Neural cell (in vitro differentiated cells): ENCODE data around the gene OXT. TPM values are rescaled to one million over a fixed set of nuclear protein-coding genes. Genes with fewer than 3 reads are reported as not detected.

ENCODE experiments used
- H2AFZ ChIP-seq: fragments of 200-600, 300-800 bp; sonication (generic), shearing (Covaris generic); 2 replicates; pipeline ENCODE4 v1.6.0; 2014; ENCODE audit warnings: low read depth, mild to moderate bottlenecking, antibody characterized with exemption, low read length, moderate library complexity
- H3F3A ChIP-seq: fragments of 200-600 bp; shearing (Covaris generic); 2 replicates; pipeline ENCODE4 v1.6.1; 2016; ENCODE audit warnings: mild to moderate bottlenecking, moderate library complexity, mixed read lengths, antibody characterized with exemption, low read length; ENCODE audit not compliant: insufficient read depth, poor library complexity, severe bottlenecking
- H3K27ac ChIP-seq: fragments of 200-600, 300-800 bp; sonication (generic), shearing (Covaris generic); 2 replicates; pipeline ENCODE4 v1.5.1; 2014; ENCODE audit warnings: mild to moderate bottlenecking, low read length, moderate library complexity
- H3K27me3 ChIP-seq: fragments of 300-800, 200-600 bp; sonication (generic), shearing (Covaris generic); 2 replicates; pipeline ENCODE4 v1.6.0; 2014; ENCODE audit warnings: mild to moderate bottlenecking, low read depth, low read length, moderate library complexity; ENCODE audit not compliant: insufficient read depth
- H3K36me3 ChIP-seq: fragments of 300-800, 200-600 bp; sonication (generic), shearing (Covaris generic); 2 replicates; pipeline ENCODE4 v1.5.1; 2014; ENCODE audit warnings: mild to moderate bottlenecking, antibody characterized with exemption, low read length, moderate library complexity; ENCODE audit not compliant: insufficient read depth
- H3K4me2 ChIP-seq: fragments of 300-800, 200-600 bp; sonication (generic), shearing (Covaris generic); 2 replicates; pipeline ENCODE4 v1.6.0; 2014; ENCODE audit warnings: mild to moderate bottlenecking, low read length
- H3K4me3 ChIP-seq: fragments of 300-800, 200-600 bp; sonication (generic), shearing (Covaris generic); 2 replicates; pipeline ENCODE4 v1.5.1; 2014; ENCODE audit warnings: mild to moderate bottlenecking, low read length, moderate library complexity
- H3K79me2 ChIP-seq: fragments of 200-600 bp; shearing (Covaris generic); replicated peaks from 2 replicates; pipeline ENCODE4 v1.6.0; 2014; ENCODE audit warnings: mild to moderate bottlenecking, low read length, moderate library complexity; ENCODE audit not compliant: insufficient read depth
- H3K9ac ChIP-seq: fragments of 300-800, 200-600 bp; sonication (generic), shearing (Covaris generic); 2 replicates; pipeline ENCODE4 v1.6.1; 2016; ENCODE audit warnings: mild to moderate bottlenecking, low read length, mixed read lengths
- H3K9me2 ChIP-seq: fragments of 200-600 bp; shearing (Covaris generic); 2 replicates; pipeline ENCODE4 v1.6.1; 2016; ENCODE audit warnings: mild to moderate bottlenecking, low read length, mixed read lengths; ENCODE audit not compliant: insufficient read depth
- H3K9me3 ChIP-seq: fragments of 200-600, 300-800 bp; sonication (generic), shearing (Covaris generic); 2 replicates; pipeline ENCODE4 v1.6.1; 2016; ENCODE audit warnings: mild to moderate bottlenecking, mixed run types, low read length, moderate library complexity, mixed read lengths
- H4K20me1 ChIP-seq: fragments of 200-600 bp; shearing (Covaris generic); 2 replicates; pipeline ENCODE4 v1.6.1; 2016; ENCODE audit warnings: mild to moderate bottlenecking, mixed run types; ENCODE audit not compliant: insufficient read depth
- CTCF ChIP-seq: fragments of 450-650 bp; IDR thresholded peaks from 2 replicates; pipeline ENCODE4 v1.5.1; 2014; ENCODE audit warnings: antibody characterized with exemption, mild to moderate bottlenecking, moderate library complexity; ENCODE audit not compliant: poor library complexity, severe bottlenecking
- EP300 ChIP-seq: fragments of 450-650 bp; conservative IDR thresholded peaks from 2 replicates; pipeline ENCODE4 v1.6.1; 2014; ENCODE audit warnings: antibody characterized with exemption, mild to moderate bottlenecking, moderate library complexity; ENCODE audit not compliant: poor library complexity, severe bottlenecking
- EZH2 ChIP-seq: fragments of 200-600, 300-800 bp; shearing (Covaris generic), sonication (generic); IDR thresholded peaks from 2 replicates; pipeline ENCODE4 v1.6.1; 2014; ENCODE audit warnings: antibody characterized with exemption, low read length, borderline replicate concordance, mild to moderate bottlenecking; ENCODE audit not compliant: insufficient read depth, poor library complexity, severe bottlenecking
- MXI1 ChIP-seq: fragments of 450-650 bp; conservative IDR thresholded peaks from 2 replicates; pipeline ENCODE4 v1.6.1; 2014; ENCODE audit warnings: antibody characterized with exemption, mild to moderate bottlenecking; ENCODE audit not compliant: poor library complexity, severe bottlenecking
- POLR2AphosphoS5 ChIP-seq: IDR thresholded peaks from 2 replicates; pipeline ENCODE4 v1.6.1; 2012
- RAD21 ChIP-seq: fragments of 450-650 bp; conservative IDR thresholded peaks from 2 replicates; pipeline ENCODE4 v1.6.1; 2014; ENCODE audit warnings: antibody characterized with exemption, mild to moderate bottlenecking, moderate library complexity
- REST ChIP-seq: IDR thresholded peaks from 2 replicates; pipeline ENCODE4 v1.6.1; 2012; ENCODE audit warnings: borderline replicate concordance
- SMC3 ChIP-seq: fragments of 450-650 bp; conservative IDR thresholded peaks from 2 replicates; pipeline ENCODE4 v1.6.1; 2014; ENCODE audit warnings: antibody characterized with exemption, mild to moderate bottlenecking, moderate library complexity; ENCODE audit not compliant: poor library complexity
- TAF1 ChIP-seq: IDR thresholded peaks from 2 replicates; pipeline ENCODE4 v1.6.1; 2012; ENCODE audit warnings: low read depth
- polyA plus RNA-seq: library from polyadenylated mRNA; depleted of rRNA; stranded (reverse); fragments of >200 nt; gene quantifications from 2 replicates; pipeline ENCODE4 v1.2.3, GENCODE V29; 2014

The OXT gene
- polyA plus RNA-seq, 1 donor from 2014 or later: not detected

GRCh38 chr20:3031524-3032147, 39.8 kb upstream of the OXT start (continued):
- no peak for TF ChIP-seq EZH2

- Histone ChIP-seq H3K27me3 (no peaks in the 10 kb centered on the region), H3K79me2 (no peaks in the 10 kb centered on the region), H3K36me3 (peaks cover 9% of the 10 kb centered on the region), H3K9me2 (no peaks in the 10 kb centered on the region), H3K4me3 (no peak overlapping the region), H3F3A (no peaks in the 10 kb centered on the region), H4K20me1 (no peaks in the 10 kb centered on the region), H3K9me3 (no peaks in the 10 kb centered on the region), H3K9ac (no peak overlapping the region), H3K27ac (no peak overlapping the region), H3K4me2 (no peak overlapping the region), H2AFZ (no peak overlapping the region)
- TF ChIP-seq REST (no peak), TAF1 (no peak), MXI1 (no peak), RAD21 (no peak), POLR2AphosphoS5 (no peak), CTCF (no peak), EZH2 (no peak), SMC3 (no peak)
Measured at GRCh38 chr20:3032624-3033023, 38.8 kb upstream of the OXT start.

GRCh38 chr20:3037654-3038053, 33.8 kb upstream of the OXT start:
- H3K27ac ChIP-seq: no peak overlapping the region
- no peak overlapping the region for H3K4me2 ChIP-seq
- peaks cover 13% of the 10 kb centered on the region for H3K36me3 ChIP-seq
- TF ChIP-seq EP300 (no peak), POLR2AphosphoS5 (no peak), TAF1 (no peak), EZH2 (no peak), MXI1 (no peak), REST (no peak), SMC3 (no peak), CTCF (no peak), RAD21 (no peak)
- H4K20me1 ChIP-seq: no peaks in the 10 kb centered on the region
- H3F3A ChIP-seq: no peaks in the 10 kb centered on the region
- H3K9ac ChIP-seq: no peak overlapping the region
- H3K79me2 ChIP-seq: no peaks in the 10 kb centered on the region
- no peak overlapping the region for H3K4me3 ChIP-seq
- no peaks in the 10 kb centered on the region for H3K9me2 ChIP-seq
- no peaks in the 10 kb centered on the region for H3K9me3 ChIP-seq
- no peak overlapping the region for H2AFZ ChIP-seq
- H3K27me3 ChIP-seq: no peaks in the 10 kb centered on the region
